Hippocampal formation (tissue), 2 donors: ENCODE measurements around the gene HMG20A.
"Not testable (repeated sequence)": the region's sequence is repeated elsewhere in the genome, so short reads cannot be mapped to it uniquely, and the experiment has no call there.

ENCODE experiments used
- DNase-seq, 2 donors: peaks; one replicate each; lab custom pipeline; 2025; lab: John Stamatoyannopoulos, UW

HMG20A gene

GRCh38 chr15:77406846-77407245, 13.8 kb upstream of the HMG20A start:
- no peak for DNase-seq

- DNase-seq = no peak
These were observed 11.2 kb upstream of the HMG20A start for GRCh38 chr15:77409259-77410156.

- not testable (repeated sequence) for DNase-seq
These were observed 10.6 kb upstream of the HMG20A start for GRCh38 chr15:77410157-77410500.

- DNase-seq = no peak
These were observed 9.7 kb upstream of the HMG20A start for GRCh38 chr15:77410701-77411618.

GRCh38 chr15:77411619-77411976, 9.1 kb upstream of the HMG20A start:
- DNase-seq = no peak

- DNase-seq = no peak
These were observed 7.6 kb upstream of the HMG20A start for GRCh38 chr15:77412972-77413698.

- DNase-seq = no peak
These were observed 6.9 kb upstream of the HMG20A start for GRCh38 chr15:77413699-77414349.

- DNase-seq = no peak
These were observed 5.8 kb upstream of the HMG20A start for GRCh38 chr15:77414789-77415442.

GRCh38 chr15:77415450-77416147, 5.1 kb upstream of the HMG20A start:
- DNase-seq = no peak

GRCh38 chr15:77416148-77416455, 4.6 kb upstream of the HMG20A start:
- no peak for DNase-seq

- no peak for DNase-seq
These were observed 3.7 kb upstream of the HMG20A start for GRCh38 chr15:77416954-77417353.

GRCh38 chr15:77417602-77418001, 3.1 kb upstream of the HMG20A start:
- DNase-seq = no peak

- no peak for DNase-seq
These were observed 2.2 kb upstream of the HMG20A start for GRCh38 chr15:77418391-77418965.

- DNase-seq = peak; percentile 31 to 32
These were observed 1.5 kb upstream of the HMG20A start for GRCh38 chr15:77418966-77419835.

- DNase-seq = peak; percentile 97 to 98
These were observed 665 bp upstream of the HMG20A start, which contains the start of gene PEAK1 for GRCh38 chr15:77419836-77420609. Gene PEAK1, minus strand, starts transcription at chr15:77420104. Its CDS starts 238,178 bp downstream, at chr15:77181926.

GRCh38 chr15:77421370-77421700, 647 bp downstream of the HMG20A start:
- DNase-seq = no peak

- DNase-seq = no peak
These were observed 4.4 kb downstream of the HMG20A start for GRCh38 chr15:77425104-77425503.

GRCh38 chr15:77426377-77426776, 5.7 kb downstream of the HMG20A start:
- no peak for DNase-seq

GRCh38 chr15:77426871-77427270, 6.2 kb downstream of the HMG20A start:
- no peak for DNase-seq
